ENCODE measurements around the gene GPRC5D.

Gene GPRC5D

GRCh38 chr12:12903642-12904609, 48.0 kb downstream of the GPRC5D start:
- ATAC-seq (no peak), DNase-seq (no peak)

GRCh38 chr12:12902036-12902435, 49.9 kb downstream of the GPRC5D start:
- DNase-seq (no peak), ATAC-seq (no peak)

- no peak for ATAC-seq
- no peak for DNase-seq
These were observed 50.7 kb downstream of the GPRC5D start for GRCh38 chr12:12901158-12901791.

GRCh38 chr12:12900786-12901157, 51.2 kb downstream of the GPRC5D start:
- ATAC-seq (no peak), DNase-seq (no peak)

- peak; percentile 86 for ATAC-seq
- DNase-seq = peak; percentile 40
These were observed 52.2 kb downstream of the GPRC5D start for GRCh38 chr12:12899530-12900380.

- no peak for ATAC-seq
- no peak for DNase-seq
These were observed 53.0 kb downstream of the GPRC5D start for GRCh38 chr12:12898911-12899511.

- DNase-seq (no peak), ATAC-seq (no peak)
These were observed 53.7 kb downstream of the GPRC5D start for GRCh38 chr12:12898136-12898717.

GRCh38 chr12:12897302-12897701, 54.7 kb downstream of the GPRC5D start:
- no peak for DNase-seq
- ATAC-seq = no peak

GRCh38 chr12:12896260-12896659, 55.7 kb downstream of the GPRC5D start:
- DNase-seq = no peak
- no peak for ATAC-seq

GRCh38 chr12:12893438-12893837, 58.5 kb downstream of the GPRC5D start:
- no peak for DNase-seq
- ATAC-seq = no peak

GRCh38 chr12:12892681-12893141, 59.3 kb downstream of the GPRC5D start:
- ATAC-seq (no peak), DNase-seq (no peak)

GRCh38 chr12:12891881-12892355, 60.1 kb downstream of the GPRC5D start:
- no peak for DNase-seq
- no peak for ATAC-seq

GRCh38 chr12:12891080-12891880, 60.7 kb downstream of the GPRC5D start, which contains the start of gene GPRC5A:
Gene GPRC5A (plus strand): TSS chr12:12891562. CDS start chr12:12908250, 16,688 bp downstream.
- DNase-seq (peak; percentile 50), ATAC-seq (peak; percentile 77)

Data from stimulated activated naive CD8-positive, alpha-beta T cell treated with anti-CD3 and anti-CD28 coated beads, Interleukin-15, Interleukin-2, amounts not matched to agents 100 U/mL and 50 U/mL, for 24 hours (primary cell).